Keratinocyte (primary cell): ENCODE measurements around the gene AP5M1. TPM values are rescaled to one million over a fixed set of nuclear protein-coding genes. Genes with fewer than 3 reads are reported as not detected.

Source experiments
- DNase-seq: peaks from one replicate; pipeline ENCODE4 v3.0.0-alpha.2; 2011; ENCODE audit warnings: low read depth, missing footprints, low spot score
- FAIRE-seq: peaks from 2 replicates; lab custom pipeline; 2011; peaks lifted over from hg19 to GRCh38; lab: Jason Lieb, UNC
- H2AFZ ChIP-seq: 2 replicates; pipeline ENCODE4 v1.6.0; 2012; ENCODE audit warnings: low read length, control low read depth, inconsistent platforms; ENCODE audit not compliant: control insufficient read depth
- H3K27ac ChIP-seq: 2 replicates; pipeline ENCODE4 v1.5.1; 2011; ENCODE audit warnings: low read length; ENCODE audit not compliant: control insufficient read depth, insufficient read depth
- H3K27me3 ChIP-seq: 3 replicates; pipeline ENCODE4 v1.6.0; 2011; ENCODE audit warnings: low read length; ENCODE audit not compliant: control insufficient read depth, insufficient read depth; ENCODE audit errors: extremely low read depth
- H3K36me3 ChIP-seq, 2 experiments: 2 replicates in 1 of 2; 3 replicates in 1 of 2; pipeline ENCODE4 v1.5.1; 2011; ENCODE audit warnings: low read length in 2 of 2, mild to moderate bottlenecking in 1 of 2; ENCODE audit not compliant: control insufficient read depth in 2 of 2, insufficient read depth in 2 of 2; ENCODE audit errors: extremely low read depth in 1 of 2
- H3K4me1 ChIP-seq: 3 replicates; pipeline ENCODE4 v1.5.1; 2011; ENCODE audit warnings: low read length; ENCODE audit not compliant: control insufficient read depth, insufficient read depth; ENCODE audit errors: extremely low read depth
- H3K4me2 ChIP-seq: 3 replicates; pipeline ENCODE4 v1.6.0; 2011; ENCODE audit warnings: low read depth, low read length; ENCODE audit not compliant: control insufficient read depth, insufficient read depth; ENCODE audit errors: extremely low read depth
- H3K4me3 ChIP-seq, 3 experiments: fragments of 200-600 bp in 1 of 3; sonication (generic) in 1 of 3; 2 replicates in 2 of 3; 3 replicates in 1 of 3; pipeline ENCODE4 v1.5.1; 2011 to 2016; ENCODE audit warnings: low read length in 3 of 3, mild to moderate bottlenecking in 3 of 3, control low read depth in 2 of 3, inconsistent platforms in 1 of 3, low read depth in 1 of 3, mixed read lengths in 1 of 3, mixed run types in 1 of 3, moderate library complexity in 1 of 3; ENCODE audit not compliant: control insufficient read depth in 2 of 3, insufficient read depth in 2 of 3; ENCODE audit errors: extremely low read depth in 1 of 3
- H3K79me2 ChIP-seq: 2 replicates; pipeline ENCODE4 v1.6.0; 2012; ENCODE audit warnings: low read length; ENCODE audit not compliant: control insufficient read depth, insufficient read depth
- H3K9ac ChIP-seq: 3 replicates; pipeline ENCODE4 v1.6.0; 2011; ENCODE audit warnings: low read length; ENCODE audit not compliant: control insufficient read depth, insufficient read depth; ENCODE audit errors: extremely low read depth
- H3K9me1 ChIP-seq: 3 replicates; pipeline ENCODE4 v1.6.0; 2011; ENCODE audit warnings: low read length; ENCODE audit not compliant: control insufficient read depth, insufficient read depth; ENCODE audit errors: extremely low read depth
- H3K9me3 ChIP-seq: 2 replicates; pipeline ENCODE4 v1.5.1; 2012; ENCODE audit warnings: low read depth, low read length; ENCODE audit not compliant: control insufficient read depth
- H4K20me1 ChIP-seq: 3 replicates; pipeline ENCODE4 v1.6.0; 2011; ENCODE audit warnings: low read length; ENCODE audit not compliant: control insufficient read depth, insufficient read depth; ENCODE audit errors: extremely low read depth
- CTCF ChIP-seq, 3 experiments: IDR thresholded peaks in 1 of 3; conservative IDR thresholded peaks in 1 of 3; optimal IDR thresholded peaks in 1 of 3; 2 replicates in 2 of 3; 3 replicates in 1 of 3; pipeline versions ENCODE3 to v1.5.1; 2011; ENCODE audit warnings: low read length in 3 of 3, mild to moderate bottlenecking in 3 of 3, moderate library complexity in 2 of 3, control low read depth in 1 of 3, inconsistent platforms in 1 of 3; ENCODE audit not compliant: insufficient read depth in 2 of 3; ENCODE audit errors: extremely low read depth in 1 of 3
- EZH2 ChIP-seq: IDR thresholded peaks from one replicate; pipeline ENCODE4 v1.6.1; 2012; ENCODE audit warnings: inconsistent platforms, mild to moderate bottlenecking, low read length, moderate library complexity
- dilution Hi-C: fragments of 300-500 bp; cut with MboI; formaldehyde crosslinking; loops from one replicate; pipeline ENCODE4 v1.7.0; 2020; ENCODE audit warnings: low sequenced_read_pairs; ENCODE audit not compliant: extremely low pct_ligation_motif_present
- polyA plus RNA-seq, 5 experiments: library from polyadenylated mRNA; depleted of rRNA in 3 of 5; stranded (reverse) in 3 of 5; stranded (forward) in 1 of 5; unstranded in 1 of 5; fragments of >200 nt; gene quantifications; 1 replicate in 1 of 5; 2 replicates in 3 of 5; 3 replicates in 1 of 5; pipeline versions ENCODE4 v1.2.1 to v1.2.3, GENCODE V29; 2011 to 2012; ENCODE audit warnings: missing spikeins in 2 of 5, low read depth in 1 of 5, low replicate concordance in 1 of 5

AP5M1 gene
- polyA plus RNA-seq, 1 donor (not counting 4 experiments of a cell fraction or from before 2014, with no cell fraction given) = 35.8 TPM

- Histone ChIP-seq H3K9ac (no peak overlapping the region), H3K9me1 (peaks cover 2% of the 10 kb centered on the region), H3K9me3 (no peaks in the 10 kb centered on the region), H3K79me2 (peaks cover 28% of the 10 kb centered on the region), H3K27ac (no peak overlapping the region), H2AFZ (no peak overlapping the region), H3K4me1 (no peaks in the 10 kb centered on the region), H3K4me3 (no peak overlapping the region), H3K36me3 (peaks cover 9 to 12% of the 10 kb centered on the region in 2 experiments), H4K20me1 (no peaks in the 10 kb centered on the region), H3K4me2 (no peak overlapping the region), H3K27me3 (no peaks in the 10 kb centered on the region)
- DNase-seq (no peak), FAIRE-seq (no peak)
- dilution Hi-C loops = no loop called here
- TF ChIP-seq EZH2 (no peak), CTCF (optimal IDR thresholded peaks at IDR 0.05 in 1 of 3, IDR thresholded peaks at IDR 0.05 in 1 of 3, conservative IDR thresholded peaks at IDR 0.05 in 1 of 3; ENCODE audit: extremely low read depth in 1 of 3, insufficient read depth in 2 of 3, low read length in 3 of 3) (no peak)
These were observed 8.3 kb downstream of the AP5M1 start for GRCh38 chr14:57277062-57277461.

- H3K27me3 ChIP-seq = no peaks in the 10 kb centered on the region
- no peak overlapping the region for H2AFZ ChIP-seq
- FAIRE-seq = no peak
- no peaks in the 10 kb centered on the region for H4K20me1 ChIP-seq
- H3K4me1 ChIP-seq = no peaks in the 10 kb centered on the region
- no peak overlapping the region for H3K9ac ChIP-seq
- no peak overlapping the region for H3K27ac ChIP-seq
- no peak for DNase-seq
- H3K79me2 ChIP-seq = no peaks in the 10 kb centered on the region
- peaks cover 4 to 5% of the 10 kb centered on the region in 2 experiments for H3K36me3 ChIP-seq
- dilution Hi-C loops = no loop called here
- H3K4me2 ChIP-seq = no peak overlapping the region
- no peak for TF ChIP-seq CTCF (optimal IDR thresholded peaks at IDR 0.05 in 1 of 3, IDR thresholded peaks at IDR 0.05 in 1 of 3, conservative IDR thresholded peaks at IDR 0.05 in 1 of 3; ENCODE audit: extremely low read depth in 1 of 3, insufficient read depth in 2 of 3, low read length in 3 of 3)
- TF ChIP-seq EZH2 = no peak
- H3K4me3 ChIP-seq = no peak overlapping the region
- H3K9me3 ChIP-seq = no peaks in the 10 kb centered on the region
- no peaks in the 10 kb centered on the region for H3K9me1 ChIP-seq
These were observed 19.0 kb downstream of the AP5M1 start for GRCh38 chr14:57287745-57288144.
